BLaER1 treated with 17β-estradiol and CSF1 and Interleukin-3, amounts not matched to agents 10 nM and 100 nM (cell line): Measurements from ENCODE around the gene MRPL21.
A peak's percentile ranks its signal among the peaks of the same experiment; 100 is the strongest.
"Not testable (repeated sequence)": the region's sequence is repeated elsewhere in the genome, so short reads cannot be mapped to it uniquely, and the experiment has no call there.

Experiments
- H3K27ac ChIP-seq, 11 experiments: shearing (Covaris generic); formaldehyde crosslinking; 2 replicates each; pipeline ENCODE4 v1.8.1; 2022
- H3K27me3 ChIP-seq, 11 experiments: shearing (Covaris generic); formaldehyde crosslinking; 2 replicates each; pipeline ENCODE4 v1.8.1; 2022
- H3K36me3 ChIP-seq, 11 experiments: shearing (Covaris generic); formaldehyde crosslinking; 2 replicates each; pipeline ENCODE4 v1.8.1; 2022
- H3K4me1 ChIP-seq, 10 experiments: shearing (Covaris generic); formaldehyde crosslinking; 2 replicates each; pipeline ENCODE4 v1.8.1; 2022
- H3K4me2 ChIP-seq, 11 experiments: shearing (Covaris generic); formaldehyde crosslinking; 2 replicates each; pipeline ENCODE4 v1.8.1; 2022
- H3K4me3 ChIP-seq, 10 experiments: shearing (Covaris generic); formaldehyde crosslinking; 2 replicates each; pipeline ENCODE4 v1.8.1; 2022
- H3K9ac ChIP-seq, 11 experiments: shearing (Covaris generic); formaldehyde crosslinking; 2 replicates each; pipeline ENCODE4 v1.8.1; 2022
- H3K9me3 ChIP-seq, 11 experiments: shearing (Covaris generic); formaldehyde crosslinking; replicated peaks in 1 of 11; 2 replicates each; pipeline ENCODE4 v1.8.1; 2022
- H4K20me1 ChIP-seq, 11 experiments: shearing (Covaris generic); formaldehyde crosslinking; 2 replicates each; pipeline ENCODE4 v1.8.1; 2022
- Cebpa-rat ChIP-seq, 11 experiments: shearing (Covaris generic); IDR thresholded peaks; 2 replicates each; pipeline ENCODE4 v1.8.1; 2022

MRPL21 gene

DNA sequence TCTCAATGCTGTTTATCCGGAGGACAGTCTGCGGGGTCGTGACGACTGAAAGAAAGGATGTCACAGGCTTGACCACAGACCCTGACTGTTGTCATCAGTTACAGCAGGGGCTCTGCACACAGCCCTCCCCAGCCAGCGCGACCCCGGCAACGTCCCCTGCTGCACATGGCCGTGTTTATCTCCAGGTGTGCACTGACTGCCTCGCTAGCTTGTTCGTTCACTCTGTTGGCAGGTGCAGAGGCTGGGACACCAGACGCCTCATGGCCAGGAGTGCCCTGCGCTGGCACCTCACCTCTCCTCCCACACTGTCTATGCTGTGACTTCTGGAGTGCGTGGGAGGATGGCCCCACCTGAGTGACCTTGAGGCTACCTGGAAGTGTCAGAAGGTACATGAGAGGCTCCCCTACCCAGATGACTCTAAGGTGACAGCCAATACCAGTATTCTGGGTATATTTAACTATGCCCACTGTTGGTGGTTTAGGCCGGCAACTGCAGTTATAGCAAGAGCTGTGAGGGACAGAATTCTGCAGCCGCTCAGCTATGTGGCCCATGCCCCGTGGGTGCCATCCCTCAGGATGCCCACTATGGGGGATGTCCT lies 12.2 kb downstream of the MRPL21 start:
- no peaks in the 10 kb centered on the region for H3K9me3 ChIP-seq
- H3K27ac ChIP-seq = peak overlapping the region in 8 of 11 experiments; percentile 5 to 66 (median 48); a peak in 9 of 22 replicates
- H4K20me1 ChIP-seq = peaks cover 0 to 62% (median 22%) of the 10 kb centered on the region in 11 experiments; a peak in 17 of 22 replicates
- H3K4me2 ChIP-seq = peak overlapping the region; percentile 56 to 96 (median 86)
- H3K9ac ChIP-seq = peak overlapping the region in 10 of 11 experiments; percentile 6 to 68 (median 36); a peak in 15 of 22 replicates
- no peaks in the 10 kb centered on the region for H3K27me3 ChIP-seq
- H3K4me3 ChIP-seq = peak overlapping the region in 2 of 10 experiments; percentile 25 to 40; a peak in 1 of 20 replicates
- TF ChIP-seq Cebpa-rat (IDR thresholded peaks at IDR 0.05) = no peak
- peaks cover 15 to 26% (median 22%) of the 10 kb centered on the region in 10 experiments for H3K4me1 ChIP-seq
- peaks cover 61 to 72% (median 65%) of the 10 kb centered on the region in 11 experiments for H3K36me3 ChIP-seq

GRCh38 chr11:68890490-68891231 lies 13.0 kb downstream of the MRPL21 start:
- H3K36me3 ChIP-seq = peaks cover 53 to 64% (median 58%) of the 10 kb centered on the region in 11 experiments
- TF ChIP-seq Cebpa-rat (IDR thresholded peaks at IDR 0.05) = no peak
- peak overlapping the region in 2 of 10 experiments; percentile 17 to 26; a peak in 1 of 20 replicates for H3K4me3 ChIP-seq
- H4K20me1 ChIP-seq = peaks cover 0 to 55% (median 20%) of the 10 kb centered on the region in 11 experiments; a peak in 17 of 22 replicates
- H3K27me3 ChIP-seq = no peaks in the 10 kb centered on the region
- H3K4me2 ChIP-seq = peak overlapping the region; percentile 56 to 96 (median 86)
- H3K4me1 ChIP-seq = peaks cover 15 to 26% (median 22%) of the 10 kb centered on the region in 10 experiments
- H3K27ac ChIP-seq = peak overlapping the region in 8 of 11 experiments; percentile 31 to 66 (median 58); a peak in 16 of 22 replicates
- peak overlapping the region in 10 of 11 experiments; percentile 6 to 68 (median 51); a peak in 16 of 22 replicates for H3K9ac ChIP-seq
- no peaks in the 10 kb centered on the region for H3K9me3 ChIP-seq

DNA sequence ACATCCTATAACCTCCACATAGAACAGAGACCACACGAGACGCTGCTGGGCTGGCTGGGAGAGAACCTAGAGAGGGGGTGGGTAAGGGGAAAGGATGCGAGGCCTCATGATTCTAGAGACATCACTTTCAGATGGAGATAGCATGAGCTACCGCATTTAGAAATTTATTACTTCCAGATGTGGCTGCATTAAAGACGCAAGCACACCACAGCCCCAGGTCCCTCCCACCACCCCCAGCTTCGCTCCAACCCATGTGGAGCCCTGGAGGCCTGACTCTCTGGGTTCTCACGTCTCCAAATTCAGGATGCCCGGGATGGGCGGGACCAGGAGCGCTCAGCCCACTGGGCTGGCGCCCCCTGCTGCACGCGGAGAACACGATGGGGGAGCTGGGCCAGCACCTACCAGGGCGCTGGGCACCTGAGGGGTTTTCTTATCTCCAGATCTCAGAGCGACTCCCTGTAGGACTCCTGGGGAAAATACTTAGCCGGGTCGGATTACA lies 13.6 kb downstream of the MRPL21 start:
- Histone ChIP-seq H3K27ac (peak overlapping the region in 2 of 11 experiments; percentile 65 to 66; a peak in 4 of 22 replicates), H3K4me3 (no peak overlapping the region), H3K4me2 (peak overlapping the region in 9 of 11 experiments; percentile 75 to 96 (median 91); a peak in 18 of 22 replicates), H3K9ac (peak overlapping the region in 6 of 11 experiments; percentile 43 to 68 (median 60); a peak in 6 of 22 replicates), H4K20me1 (peaks cover 0 to 49% (median 20%) of the 10 kb centered on the region in 11 experiments; a peak in 17 of 22 replicates), H3K27me3 (no peaks in the 10 kb centered on the region), H3K4me1 (peaks cover 15 to 26% (median 22%) of the 10 kb centered on the region in 10 experiments), H3K9me3 (no peaks in the 10 kb centered on the region), H3K36me3 (peaks cover 47 to 57% (median 51%) of the 10 kb centered on the region in 11 experiments)
- no peak for TF ChIP-seq Cebpa-rat (IDR thresholded peaks at IDR 0.05)

- not testable (repeated sequence) for H3K27me3 ChIP-seq, H3K9ac ChIP-seq, H3K4me3 ChIP-seq, H3K9me3 ChIP-seq, H3K4me2 ChIP-seq, H3K27ac ChIP-seq
- Histone ChIP-seq H4K20me1 (peaks cover 0 to 24% (median 0%) of the 10 kb centered on the region in 11 experiments; a peak in 7 of 22 replicates), H3K36me3 (peaks cover 7 to 29% (median 11%) of the 10 kb centered on the region in 11 experiments; a peak in 20 of 22 replicates), H3K4me1 (peaks cover 0 to 15% (median 1%) of the 10 kb centered on the region in 10 experiments; a peak in 11 of 20 replicates)
Measured at GRCh38 chr11:68884827-68885226, 18.8 kb downstream of the MRPL21 start.

DNA sequence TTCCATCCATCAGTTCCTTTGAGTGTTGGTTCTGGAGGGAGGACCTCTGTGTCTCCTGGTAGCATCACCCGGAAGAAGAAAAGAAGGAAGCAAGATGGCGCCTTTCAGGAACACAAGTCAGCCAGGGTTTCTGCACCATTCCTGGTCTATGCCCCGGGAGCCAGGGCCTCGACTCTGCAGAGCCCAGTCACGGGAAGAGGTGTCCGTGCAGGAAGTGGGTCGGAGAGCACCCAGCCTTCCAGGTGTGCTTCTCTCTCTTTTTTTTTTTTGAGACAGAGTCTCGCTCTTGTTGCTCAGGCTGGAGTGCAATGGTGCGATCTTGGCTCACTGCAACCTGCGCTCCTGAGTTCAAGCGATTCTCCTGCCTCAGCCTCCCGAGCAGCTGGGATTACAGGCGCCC lies 21.2 kb downstream of the MRPL21 start:
- H3K27me3 ChIP-seq = no peaks in the 10 kb centered on the region
- H3K4me2 ChIP-seq = no peak overlapping the region
- H3K4me3 ChIP-seq = no peak overlapping the region
- TF ChIP-seq Cebpa-rat (IDR thresholded peaks at IDR 0.05) = no peak
- no peak overlapping the region for H3K27ac ChIP-seq
- peaks cover 0 to 27% (median 0%) of the 10 kb centered on the region in 11 experiments; a peak in 7 of 22 replicates for H3K36me3 ChIP-seq
- peaks cover 0 to 7% (median 3%) of the 10 kb centered on the region in 11 experiments; a peak in 4 of 22 replicates for H3K9me3 ChIP-seq
- no peak overlapping the region for H3K9ac ChIP-seq
- H3K4me1 ChIP-seq = peaks cover 0 to 10% (median 0%) of the 10 kb centered on the region in 10 experiments; a peak in 8 of 20 replicates
- peaks cover 0 to 17% (median 0%) of the 10 kb centered on the region in 11 experiments; a peak in 1 of 22 replicates for H4K20me1 ChIP-seq

- Histone ChIP-seq H3K9me3 (peaks cover 4 to 18% (median 11%) of the 10 kb centered on the region in 11 experiments; a peak in 18 of 22 replicates), H3K4me1 (peaks cover 0 to 17% (median 2%) of the 10 kb centered on the region in 10 experiments; a peak in 12 of 20 replicates), H3K4me2 (no peak overlapping the region), H3K9ac (no peak overlapping the region), H4K20me1 (peaks cover 0 to 17% (median 0%) of the 10 kb centered on the region in 11 experiments; a peak in 1 of 22 replicates), H3K27me3 (no peaks in the 10 kb centered on the region), H3K27ac (no peak overlapping the region), H3K4me3 (no peak overlapping the region), H3K36me3 (peaks cover 0 to 29% (median 4%) of the 10 kb centered on the region in 11 experiments; a peak in 7 of 22 replicates)
- TF ChIP-seq Cebpa-rat (IDR thresholded peaks at IDR 0.05) = no peak
Measured at GRCh38 chr11:68881320-68881719, 22.3 kb downstream of the MRPL21 start.

GRCh38 chr11:68880851-68881250 lies 22.8 kb downstream of the MRPL21 start:
- H3K9ac ChIP-seq = no peak overlapping the region
- H3K9me3 ChIP-seq = peaks cover 4 to 22% (median 13%) of the 10 kb centered on the region in 11 experiments; a peak in 18 of 22 replicates

DNA sequence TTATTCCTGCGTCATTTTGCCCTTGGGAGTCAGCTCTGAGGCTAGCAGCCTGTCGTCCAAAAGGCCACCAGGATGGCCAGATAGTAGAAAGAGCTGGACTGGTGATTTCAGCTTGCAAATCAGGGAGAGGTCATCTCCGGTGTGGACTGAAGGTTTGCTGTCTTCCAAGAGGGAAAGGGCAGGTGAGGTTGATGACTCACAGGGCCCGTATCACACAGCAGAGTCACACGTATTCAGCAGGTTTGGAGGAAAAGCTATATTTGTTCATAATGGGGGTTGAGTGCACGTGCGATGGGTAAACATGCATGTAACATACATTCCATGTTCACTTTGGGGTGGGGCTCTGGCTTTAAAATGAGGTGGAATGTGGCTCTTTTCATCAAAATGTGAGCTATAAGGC lies 25.6 kb downstream of the MRPL21 start:
- no peak overlapping the region for H3K4me3 ChIP-seq
- peaks cover 0 to 18% (median 3%) of the 10 kb centered on the region in 11 experiments; a peak in 6 of 22 replicates for H3K36me3 ChIP-seq
- H3K4me1 ChIP-seq = peaks cover 7 to 42% (median 30%) of the 10 kb centered on the region in 10 experiments; a peak in 19 of 20 replicates
- H3K4me2 ChIP-seq = no peak overlapping the region
- H3K27me3 ChIP-seq = no peaks in the 10 kb centered on the region
- no peak overlapping the region for H3K9ac ChIP-seq
- TF ChIP-seq Cebpa-rat (IDR thresholded peaks at IDR 0.05) = no peak
- H3K9me3 ChIP-seq = peaks cover 4 to 24% (median 13%) of the 10 kb centered on the region in 11 experiments; a peak in 18 of 22 replicates
- peaks cover 0 to 17% (median 0%) of the 10 kb centered on the region in 11 experiments; a peak in 1 of 22 replicates for H4K20me1 ChIP-seq
- H3K27ac ChIP-seq = no peak overlapping the region

More at GRCh38 chr11:68880851-68881250, 22.8 kb downstream of the MRPL21 start:
- Histone ChIP-seq H3K27me3 (no peaks in the 10 kb centered on the region), H3K36me3 (peaks cover 0 to 29% (median 4%) of the 10 kb centered on the region in 11 experiments; a peak in 7 of 22 replicates), H3K4me1 (peaks cover 0 to 22% (median 7%) of the 10 kb centered on the region in 10 experiments; a peak in 18 of 20 replicates), H3K27ac (no peak overlapping the region), H3K4me2 (no peak overlapping the region), H3K4me3 (no peak overlapping the region), H4K20me1 (peaks cover 0 to 17% (median 0%) of the 10 kb centered on the region in 11 experiments; a peak in 1 of 22 replicates)
- TF ChIP-seq Cebpa-rat (IDR thresholded peaks at IDR 0.05) = no peak
